Stimulated activated CD8-positive, alpha-beta memory T cell treated with anti-CD3 and anti-CD28 coated beads, Interleukin-7, amount 100 ng/mL, for 1 hour (primary cell): Measurements from ENCODE around the gene OSBPL10.
"Not testable (repeated sequence)": the region's sequence is repeated elsewhere in the genome, so short reads cannot be mapped to it uniquely, and the experiment has no call there.

ENCODE experiments used
- DNase-seq, 2 donors: peaks; one replicate each; pipeline ENCODE4 v3.0.0-alpha.2; 2020; ENCODE audit warnings: low read depth in 2 of 2

OSBPL10 gene, protein sequence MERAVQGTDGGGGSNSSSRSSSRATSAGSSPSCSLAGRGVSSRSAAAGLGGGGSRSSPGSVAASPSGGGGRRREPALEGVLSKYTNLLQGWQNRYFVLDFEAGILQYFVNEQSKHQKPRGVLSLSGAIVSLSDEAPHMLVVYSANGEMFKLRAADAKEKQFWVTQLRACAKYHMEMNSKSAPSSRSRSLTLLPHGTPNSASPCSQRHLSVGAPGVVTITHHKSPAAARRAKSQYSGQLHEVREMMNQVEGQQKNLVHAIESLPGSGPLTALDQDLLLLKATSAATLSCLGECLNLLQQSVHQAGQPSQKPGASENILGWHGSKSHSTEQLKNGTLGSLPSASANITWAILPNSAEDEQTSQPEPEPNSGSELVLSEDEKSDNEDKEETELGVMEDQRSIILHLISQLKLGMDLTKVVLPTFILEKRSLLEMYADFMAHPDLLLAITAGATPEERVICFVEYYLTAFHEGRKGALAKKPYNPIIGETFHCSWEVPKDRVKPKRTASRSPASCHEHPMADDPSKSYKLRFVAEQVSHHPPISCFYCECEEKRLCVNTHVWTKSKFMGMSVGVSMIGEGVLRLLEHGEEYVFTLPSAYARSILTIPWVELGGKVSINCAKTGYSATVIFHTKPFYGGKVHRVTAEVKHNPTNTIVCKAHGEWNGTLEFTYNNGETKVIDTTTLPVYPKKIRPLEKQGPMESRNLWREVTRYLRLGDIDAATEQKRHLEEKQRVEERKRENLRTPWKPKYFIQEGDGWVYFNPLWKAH

DNA sequence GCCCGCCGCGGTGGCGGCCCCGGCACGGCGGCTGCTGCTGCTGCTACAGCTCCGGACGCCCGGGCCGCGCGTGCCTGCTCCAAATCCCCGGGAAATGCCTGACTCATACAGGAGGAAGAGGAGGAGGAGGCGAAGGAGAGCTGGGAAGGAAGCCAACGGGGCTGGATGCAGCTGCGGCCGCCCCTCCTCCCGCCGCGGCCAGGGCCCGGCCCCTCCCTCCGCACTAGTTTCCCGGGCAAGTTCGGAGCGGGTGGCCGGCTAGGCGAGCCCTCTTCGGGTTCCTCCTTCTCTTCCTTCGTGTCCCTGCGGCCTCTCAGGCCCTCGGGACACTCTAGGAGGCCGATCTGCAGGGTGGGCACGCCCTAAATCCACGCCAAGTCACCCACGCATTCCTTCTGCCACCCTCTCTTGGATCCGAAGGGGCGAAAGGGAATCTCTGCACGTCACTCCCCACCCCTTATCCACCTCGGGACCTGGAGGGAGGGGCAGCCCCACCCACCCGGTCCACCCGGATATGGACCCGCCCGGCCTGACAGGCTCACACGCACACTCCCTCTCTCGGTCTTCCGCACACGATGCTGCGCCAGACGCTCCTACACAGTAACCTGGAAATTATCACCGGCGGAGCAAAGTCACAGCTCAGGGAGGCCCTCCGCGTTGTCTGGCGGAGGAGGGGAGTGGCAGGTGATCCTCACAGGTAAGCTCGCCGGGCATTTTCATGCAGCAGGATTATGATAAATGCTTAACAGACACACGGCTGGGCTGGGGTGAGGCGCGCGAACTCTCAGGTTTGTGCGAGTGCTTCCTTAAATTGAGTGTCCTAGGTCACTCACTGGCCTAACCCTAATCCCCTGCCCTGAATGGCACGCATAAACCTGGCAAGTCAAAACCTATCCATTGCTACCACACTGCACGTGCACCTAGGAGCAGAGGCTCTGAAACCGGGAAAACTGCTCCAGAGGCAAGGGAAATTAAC lies at the start of gene OSBPL10, which contains the start of gene ZNF860:
OSBPL10 (minus strand) TSS at position 57 of the 976 bp plus-strand sequence. CDS start 83 bp downstream, outside the sequence.
ZNF860 (plus strand) TSS at position 545 of the 976 bp plus-strand sequence. CDS start 7,330 bp downstream, outside the sequence.
- no peak for DNase-seq

GRCh38 chr3:32026593-32026992 lies 45.5 kb upstream of the OSBPL10 start:
- no peak for DNase-seq

DNA sequence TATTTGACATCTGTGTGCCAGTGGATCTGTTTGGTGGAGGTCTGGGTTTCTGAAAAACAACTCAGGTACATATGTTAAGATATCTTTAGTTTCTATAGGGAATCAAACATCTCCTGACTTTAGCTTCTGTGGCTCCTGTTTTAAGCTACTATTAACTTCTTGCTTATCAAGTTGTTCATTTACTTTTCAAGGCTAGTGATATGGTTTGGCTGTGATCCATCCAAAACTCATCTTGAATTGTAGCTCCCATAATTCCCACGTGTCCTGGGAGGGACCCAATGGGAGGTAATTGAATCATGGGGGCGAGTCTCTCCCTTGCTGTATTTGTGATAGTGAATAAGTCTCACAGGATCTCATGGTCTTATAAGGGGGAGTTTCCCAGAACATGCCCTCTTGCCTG lies 41.9 kb upstream of the OSBPL10 start:
- DNase-seq: no peak

DNA sequence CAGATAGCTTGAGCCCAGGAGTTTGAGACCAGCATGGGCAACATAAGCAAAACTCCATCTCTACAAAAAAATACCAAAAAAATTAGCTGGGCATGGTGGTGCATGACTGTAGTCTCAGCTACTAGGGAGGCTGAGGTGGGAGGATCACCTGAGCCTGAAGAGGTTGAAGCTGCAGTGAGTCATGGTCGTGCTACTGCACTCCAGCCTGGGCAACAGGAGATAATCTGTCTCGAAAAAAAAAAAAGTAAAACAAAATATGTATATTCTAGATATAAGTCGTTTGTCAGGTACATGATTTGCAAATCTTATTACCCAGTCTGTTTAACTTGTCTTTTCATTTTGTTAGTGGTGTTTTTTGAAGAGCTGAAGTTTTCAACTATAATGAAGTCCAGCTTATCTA lies 40.7 kb upstream of the OSBPL10 start:
- no peak for DNase-seq

DNA sequence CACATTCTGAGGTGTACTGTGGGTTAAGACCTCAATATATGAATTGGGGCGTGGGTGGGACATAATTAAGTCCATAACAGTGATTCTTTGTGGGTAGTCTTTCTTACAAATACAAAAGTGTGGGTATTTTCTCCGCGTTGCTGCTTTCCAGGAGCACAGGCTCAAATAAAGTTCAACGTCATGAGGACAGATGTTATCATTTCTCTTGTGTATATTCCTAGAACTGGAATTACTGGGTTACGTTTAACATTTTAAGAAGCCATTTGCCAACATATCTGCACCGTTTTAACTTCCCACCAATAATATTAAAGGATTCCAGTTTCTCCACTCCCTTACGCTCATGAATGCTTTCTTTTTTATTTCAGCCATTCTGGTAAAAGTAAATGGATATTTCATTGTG lies 40.1 kb upstream of the OSBPL10 start:
- DNase-seq: no peak

GRCh38 chr3:32018757-32019564 lies 37.9 kb upstream of the OSBPL10 start:
- DNase-seq: no peak

DNA sequence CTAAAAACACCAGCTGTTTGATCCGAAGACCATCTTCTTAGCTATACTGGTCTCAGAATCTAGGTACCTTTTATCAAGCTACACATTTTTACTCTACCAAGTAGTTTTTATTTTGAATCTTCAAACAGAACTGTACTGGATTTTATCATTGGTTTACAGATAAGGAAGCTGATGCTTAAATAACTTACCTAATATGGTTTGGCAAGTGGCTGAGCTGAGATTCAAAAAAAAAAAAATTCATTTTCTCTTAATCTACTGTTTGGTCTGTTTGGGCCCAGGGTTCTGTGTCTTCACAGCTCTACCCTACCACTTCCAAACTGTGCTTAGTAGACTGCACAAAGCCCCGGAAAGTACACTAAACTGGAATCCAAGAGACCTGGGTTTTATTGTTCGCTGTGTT lies 36.2 kb upstream of the OSBPL10 start:
- no peak for DNase-seq

- DNase-seq: not testable (repeated sequence)
Measured at GRCh38 chr3:32015638-32016037, 34.6 kb upstream of the OSBPL10 start.

- not testable (repeated sequence) for DNase-seq
Measured at GRCh38 chr3:32010699-32011098, 29.6 kb upstream of the OSBPL10 start.

DNA sequence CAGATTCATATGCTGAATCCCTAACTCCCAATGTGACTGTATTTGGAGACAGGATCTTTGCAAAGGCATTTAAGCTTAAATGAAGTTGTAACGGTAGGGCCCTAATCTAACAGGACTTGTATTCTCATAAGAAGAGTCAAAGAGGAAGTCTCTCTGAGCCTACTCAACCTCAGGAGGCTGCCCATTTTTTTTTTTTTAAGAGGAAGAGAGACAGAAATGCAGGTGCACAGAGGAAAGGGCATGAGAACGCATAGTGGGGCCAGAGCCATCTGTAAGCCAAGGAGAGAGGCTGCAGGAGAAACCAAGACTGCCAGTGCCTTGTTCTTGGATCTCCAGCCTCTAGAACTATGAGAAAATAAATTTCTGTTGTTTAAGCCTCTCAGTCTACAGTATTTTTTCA lies 28.9 kb upstream of the OSBPL10 start:
- no peak for DNase-seq

DNA sequence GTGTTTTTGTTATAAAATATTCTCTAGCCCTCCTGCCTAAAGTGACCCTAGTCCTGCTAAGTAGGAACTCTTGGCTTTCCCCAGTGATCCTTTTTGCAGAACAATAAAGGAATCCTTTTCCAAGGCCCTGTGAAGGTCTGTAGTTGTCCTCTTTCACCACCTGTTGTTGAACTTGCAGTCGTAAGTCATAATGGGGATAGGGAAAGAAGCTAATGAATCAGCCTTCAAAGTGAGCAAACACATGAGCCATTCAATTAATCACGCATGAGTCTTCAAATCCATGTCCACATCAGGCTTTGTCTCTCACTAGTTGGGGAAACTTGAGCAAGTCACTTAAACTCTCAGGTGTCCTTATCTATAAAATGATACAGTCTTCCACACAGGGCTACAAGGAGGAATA lies 28.0 kb upstream of the OSBPL10 start:
- DNase-seq: no peak

GRCh38 chr3:32004113-32004765 lies 23.2 kb upstream of the OSBPL10 start:
- DNase-seq: no peak

- DNase-seq: no peak
Measured at GRCh38 chr3:32003380-32003779, 22.3 kb upstream of the OSBPL10 start.

- no peak for DNase-seq
Measured at GRCh38 chr3:32002561-32003368, 21.7 kb upstream of the OSBPL10 start.

DNA sequence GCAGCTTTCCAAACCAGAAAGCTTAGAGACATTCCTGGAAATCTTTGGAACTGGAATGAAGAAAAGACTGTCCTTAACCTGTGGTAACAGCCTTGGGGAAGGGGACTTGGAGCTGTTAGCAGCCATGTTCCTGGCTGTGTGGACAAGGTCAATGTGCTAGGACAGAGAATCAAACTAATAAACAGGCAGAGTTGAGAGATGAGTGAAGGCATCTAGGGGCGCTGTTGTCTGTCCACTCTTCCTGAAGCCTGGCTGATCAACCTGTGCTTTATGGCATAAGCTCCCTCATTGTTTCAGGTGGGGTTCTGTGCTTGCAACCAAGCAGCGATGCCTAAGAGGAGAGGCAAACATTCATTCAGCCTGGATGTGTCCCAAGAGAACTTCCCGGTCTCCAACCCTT lies 19.8 kb upstream of the OSBPL10 start:
- no peak for DNase-seq

DNA sequence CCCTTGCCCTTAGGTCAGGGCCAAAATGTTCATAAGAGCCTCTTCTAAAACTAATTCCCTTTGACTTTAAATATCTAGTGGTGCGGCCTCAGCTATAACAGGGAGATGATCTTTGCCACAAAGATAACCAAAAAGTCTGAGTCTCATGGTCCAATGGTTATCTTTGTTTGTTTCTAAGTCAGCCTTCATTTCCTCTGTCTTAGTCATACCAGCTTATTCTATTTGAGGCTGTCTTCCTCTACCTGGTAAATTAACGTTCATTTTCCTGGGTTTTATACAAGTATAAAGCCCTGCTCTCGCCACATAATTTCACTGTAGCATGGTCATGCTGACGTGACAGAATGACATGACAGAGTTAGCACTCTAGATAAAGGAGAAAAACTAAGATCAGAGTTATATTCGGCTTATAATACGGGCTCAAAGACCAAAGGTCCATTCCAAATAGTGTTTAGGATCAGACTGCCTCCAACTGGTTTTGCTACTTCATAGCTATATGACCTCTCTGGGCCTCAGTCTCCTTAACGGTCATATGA lies 18.9 kb upstream of the OSBPL10 start:
- no peak for DNase-seq

- DNase-seq: no peak
Measured at GRCh38 chr3:31997500-31997899, 16.4 kb upstream of the OSBPL10 start.

DNA sequence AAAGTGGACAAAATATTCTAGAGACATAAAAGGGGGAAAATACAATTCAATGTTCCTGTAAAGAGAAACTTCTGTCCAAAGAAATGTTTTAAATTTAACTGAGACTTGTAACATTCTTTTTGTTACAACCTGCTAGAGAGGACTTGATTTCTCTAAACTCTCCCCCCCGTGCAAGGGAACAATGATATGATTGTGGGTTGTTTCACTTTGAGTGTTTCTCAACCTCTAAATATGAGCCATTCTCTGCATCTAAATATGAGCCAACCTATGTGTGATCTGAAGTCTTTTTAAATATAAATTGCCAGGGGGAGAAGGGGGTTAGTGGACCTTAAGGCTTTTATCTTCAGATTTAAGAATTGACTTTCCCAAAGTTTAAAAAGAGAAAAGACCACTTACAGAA lies 15.1 kb upstream of the OSBPL10 start:
- no peak for DNase-seq

DNA sequence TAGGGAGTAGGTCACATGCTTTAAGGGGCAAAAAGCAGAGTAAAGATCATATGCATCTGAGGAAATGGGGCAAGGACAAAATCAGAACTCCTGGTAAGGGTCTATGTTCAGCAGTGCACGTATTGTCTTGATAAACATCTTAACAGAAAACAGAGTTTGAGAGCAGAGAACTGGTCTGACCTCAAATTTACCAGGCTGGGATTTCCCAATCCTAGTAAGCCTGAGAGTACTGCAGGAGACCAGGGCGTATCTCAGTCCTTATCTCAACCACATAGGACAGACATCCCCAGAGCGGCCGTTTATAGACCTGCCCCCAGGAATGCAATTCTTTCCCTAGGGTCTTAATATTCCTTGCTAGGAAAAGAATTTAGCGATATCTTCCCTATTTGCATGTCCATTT lies 14.0 kb upstream of the OSBPL10 start:
- not testable (repeated sequence) for DNase-seq
